Tibial artery (tissue), 4 donors: Measurements from ENCODE around the gene TMEM259.
A peak's percentile ranks its signal among the peaks of the same experiment; 100 is the strongest.

Experiments
- DNase-seq, 2 donors: peaks; one replicate each; pipeline ENCODE4 v3.0.0-alpha.2; 2019
- H3K27ac ChIP-seq, 2 donors: fragments of 200-600 bp; sonication (generic) in 1 of 2; 1 replicate in 1 of 2; 2 replicates in 1 of 2; pipeline ENCODE4 v1.5.1; 2018 to 2019; ENCODE audit warnings: mild to moderate bottlenecking in 1 of 2
- H3K27me3 ChIP-seq, 2 donors: fragments of 200-600 bp; sonication (generic) in 1 of 2; one replicate each; pipeline versions ENCODE4 v1.5.1 to v1.6.0; 2016 to 2019
- H3K36me3 ChIP-seq, 3 donors: fragments of 200-600 bp; sonication (generic) in 2 of 3; one replicate each; pipeline ENCODE4 v1.5.1; 2016 to 2019; ENCODE audit warnings: mild to moderate bottlenecking in 2 of 3
- H3K4me1 ChIP-seq, 4 donors: fragments of 200-600 bp; sonication (generic) in 2 of 4; 1 replicate in 3 of 4; 2 replicates in 1 of 4; pipeline ENCODE4 v1.5.1; 2016 to 2019
- H3K4me3 ChIP-seq, 2 donors: fragments of 200-600 bp; sonication (generic) in 1 of 2; 1 replicate in 1 of 2; 2 replicates in 1 of 2; pipeline ENCODE4 v1.5.1; 2018 to 2019; ENCODE audit warnings: mild to moderate bottlenecking in 2 of 2
- H3K9me3 ChIP-seq, 3 donors: fragments of 200-600 bp; sonication (generic) in 1 of 3; one replicate each; pipeline ENCODE4 v1.5.1; 2016 to 2019
- CTCF ChIP-seq, 2 experiments: fragments of 200-600 bp in 1 of 2; fragments of 450-650 bp in 1 of 2; IDR thresholded peaks; one replicate each; pipeline ENCODE4 v1.5.1; 2017 to 2019; ENCODE audit warnings: antibody characterized with exemption in 2 of 2, mild to moderate bottlenecking in 1 of 2, moderate library complexity in 1 of 2
- intact Hi-C: fragments of 100-400 bp; cut with DNase I; formaldehyde crosslinking; loops from one replicate; pipeline ENCODE4 v1.15.0; 2023; ENCODE audit warnings: low total_unique reads

TMEM259 gene

GRCh38 chr19:990119-990571, 30.8 kb downstream of the TMEM259 start:
- Histone ChIP-seq H3K9me3 (no peaks in the 10 kb centered on the region), H3K27me3 (peaks cover 0 to 30% of the 10 kb centered on the region in 2 donors), H3K4me1 (peaks cover 0 to 8% (median 2%) of the 10 kb centered on the region in 4 donors), H3K4me3 (no peak overlapping the region), H3K36me3 (peaks cover 42 to 87% (median 72%) of the 10 kb centered on the region in 3 donors), H3K27ac (no peak overlapping the region)
- TF ChIP-seq CTCF (IDR thresholded peaks at IDR 0.05), result no peak
- no peak for DNase-seq
- intact Hi-C loops, result no loop called here

GRCh38 chr19:989381-990081, 31.4 kb downstream of the TMEM259 start:
- Histone ChIP-seq H3K36me3 (peaks cover 42 to 81% (median 69%) of the 10 kb centered on the region in 3 donors), H3K27ac (no peak overlapping the region), H3K27me3 (peaks cover 0 to 24% of the 10 kb centered on the region in 2 donors), H3K4me3 (no peak overlapping the region), H3K4me1 (peaks cover 0 to 14% (median 5%) of the 10 kb centered on the region in 4 donors), H3K9me3 (no peaks in the 10 kb centered on the region)
- peak in 1 of 2 experiments; percentile 10 for TF ChIP-seq CTCF (IDR thresholded peaks at IDR 0.05)
- intact Hi-C loops, result loop anchor here (10.0 kb wide), 1 partner anchor 135 kb away; the partner anchor contains the start of genes CFD and ELANE
- no peak for DNase-seq

- no peak for DNase-seq
- Histone ChIP-seq H3K9me3 (no peaks in the 10 kb centered on the region), H3K4me3 (no peak overlapping the region), H3K27ac (no peak overlapping the region), H3K36me3 (peaks cover 36 to 71% (median 59%) of the 10 kb centered on the region in 3 donors), H3K4me1 (peaks cover 0 to 19% (median 10%) of the 10 kb centered on the region in 4 donors), H3K27me3 (peaks cover 0 to 13% of the 10 kb centered on the region in 2 donors)
- intact Hi-C loops, result loop anchor here (10.0 kb wide), 1 partner anchor 134 kb away; the partner anchor contains the start of genes CFD and ELANE
- no peak for TF ChIP-seq CTCF (IDR thresholded peaks at IDR 0.05)
Measured at GRCh38 chr19:988510-988909, 32.4 kb downstream of the TMEM259 start.

DNA sequence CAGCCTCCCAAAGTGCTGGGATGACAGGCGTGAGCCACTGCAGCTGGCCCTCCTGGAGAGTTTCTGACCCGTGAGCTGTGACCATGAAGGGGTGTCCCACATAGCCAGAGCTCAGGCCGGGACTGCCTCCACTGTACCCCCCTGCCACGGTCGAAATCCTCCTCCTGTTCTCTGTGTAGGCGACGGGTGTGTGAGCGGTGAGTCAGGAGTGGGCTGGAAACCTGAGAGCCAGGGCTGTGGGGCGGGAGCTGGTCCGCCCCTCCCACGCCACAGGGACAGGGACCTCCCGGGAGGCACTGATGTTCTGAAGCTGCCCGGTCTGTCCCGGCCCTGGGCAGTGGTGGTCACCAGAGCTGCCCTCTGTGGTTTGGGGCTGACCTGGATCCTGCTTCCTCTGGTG, 32.8 kb downstream of the TMEM259 start:
- Histone ChIP-seq H3K4me1 (peaks cover 0 to 22% (median 14%) of the 10 kb centered on the region in 4 donors), H3K4me3 (no peak overlapping the region), H3K27me3 (peaks cover 0 to 9% of the 10 kb centered on the region in 2 donors), H3K27ac (no peak overlapping the region), H3K36me3 (peaks cover 32 to 67% (median 55%) of the 10 kb centered on the region in 3 donors), H3K9me3 (no peaks in the 10 kb centered on the region)
- intact Hi-C loops, result loop anchor here (10.0 kb wide), 1 partner anchor 133 kb away; the partner anchor contains the start of genes CFD and ELANE
- no peak for DNase-seq
- TF ChIP-seq CTCF (IDR thresholded peaks at IDR 0.05), result no peak

DNA sequence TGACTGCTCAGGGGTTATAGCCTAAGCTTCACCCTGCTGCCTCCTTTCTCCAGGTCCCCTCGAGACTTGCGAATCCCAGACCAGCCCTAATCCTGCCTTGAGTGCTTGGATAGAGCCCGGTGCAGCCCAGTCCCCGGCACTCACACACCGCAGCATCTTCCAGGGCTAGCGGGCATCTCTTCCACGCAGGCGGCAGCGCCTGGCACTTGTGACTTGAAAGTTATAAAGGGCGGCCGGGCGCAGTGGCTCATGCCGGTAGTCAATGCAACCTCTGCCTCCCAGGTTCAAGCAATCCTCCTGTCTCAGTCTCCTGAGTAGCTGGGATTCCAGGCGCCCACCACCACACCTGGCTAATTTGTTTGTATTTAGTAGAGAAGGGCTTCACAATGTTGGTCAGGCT, 34.8 kb downstream of the TMEM259 start:
- intact Hi-C loops, result loop anchor here (10.0 kb wide), 1 partner anchor 131 kb away; the partner anchor contains the start of genes CFD and ELANE

More for the DNA sequence above, 34.8 kb downstream of the TMEM259 start:
- H3K4me3 ChIP-seq, result no peak overlapping the region
- no peak for TF ChIP-seq CTCF (IDR thresholded peaks at IDR 0.05)
- H3K27ac ChIP-seq, result no peak overlapping the region
- H3K27me3 ChIP-seq, result no peaks in the 10 kb centered on the region
- no peak for DNase-seq
- peaks cover 0 to 31% (median 20%) of the 10 kb centered on the region in 4 donors for H3K4me1 ChIP-seq
- no peaks in the 10 kb centered on the region for H3K9me3 ChIP-seq
- H3K36me3 ChIP-seq, result peaks cover 19 to 49% (median 41%) of the 10 kb centered on the region in 3 donors
